Measurements from ENCODE around the gene MUC20.

DNA sequence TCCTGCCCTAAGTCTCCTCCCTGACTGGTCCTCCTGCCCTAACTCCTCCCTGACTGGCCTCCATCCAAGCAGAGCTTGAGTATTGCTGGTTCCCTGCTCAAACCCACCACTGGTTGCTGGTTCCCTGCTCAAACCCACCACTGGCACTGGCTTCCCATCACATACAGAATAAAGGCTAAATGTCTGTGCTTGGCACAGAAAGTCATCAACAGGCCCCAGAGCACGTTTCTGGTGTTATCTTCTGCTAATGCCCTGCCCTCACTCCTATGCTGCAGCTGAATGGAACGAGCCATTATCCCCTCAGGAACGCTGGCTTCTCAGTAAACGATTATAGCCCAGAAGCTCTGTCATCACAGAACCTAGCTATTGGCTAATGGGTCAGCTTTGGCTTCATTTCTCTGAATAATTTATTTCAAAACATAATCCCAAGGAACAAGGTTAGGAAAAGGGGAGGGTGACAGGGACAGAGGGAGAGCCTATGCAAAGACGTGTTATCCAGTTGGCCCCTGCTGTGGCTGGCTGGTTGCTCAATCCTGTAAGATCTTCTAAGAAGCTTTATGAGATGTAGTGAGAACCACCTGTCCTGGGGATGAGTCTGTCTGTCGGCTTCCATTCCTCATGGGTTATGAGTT lies 6.3 kb upstream of the MUC20 start:
- no peak for TF ChIP-seq CTCF (IDR thresholded peaks at IDR 0.05 in 4 of 5, conservative IDR thresholded peaks at IDR 0.05 in 1 of 5)
- TF ChIP-seq POLR2A (IDR thresholded peaks at IDR 0.05), result no peak

All from gastrocnemius medialis (tissue), 4 donors.